SIG-M5 treated with dmso at 0.1 percent for 504 hours (cell line): ENCODE data around the gene GNAT3.

Experiments
- DNase-seq: peaks from one replicate; lab custom pipeline; 2025; ENCODE audit not compliant: unreplicated experiment; lab: John Stamatoyannopoulos, UW

The GNAT3 gene

DNA sequence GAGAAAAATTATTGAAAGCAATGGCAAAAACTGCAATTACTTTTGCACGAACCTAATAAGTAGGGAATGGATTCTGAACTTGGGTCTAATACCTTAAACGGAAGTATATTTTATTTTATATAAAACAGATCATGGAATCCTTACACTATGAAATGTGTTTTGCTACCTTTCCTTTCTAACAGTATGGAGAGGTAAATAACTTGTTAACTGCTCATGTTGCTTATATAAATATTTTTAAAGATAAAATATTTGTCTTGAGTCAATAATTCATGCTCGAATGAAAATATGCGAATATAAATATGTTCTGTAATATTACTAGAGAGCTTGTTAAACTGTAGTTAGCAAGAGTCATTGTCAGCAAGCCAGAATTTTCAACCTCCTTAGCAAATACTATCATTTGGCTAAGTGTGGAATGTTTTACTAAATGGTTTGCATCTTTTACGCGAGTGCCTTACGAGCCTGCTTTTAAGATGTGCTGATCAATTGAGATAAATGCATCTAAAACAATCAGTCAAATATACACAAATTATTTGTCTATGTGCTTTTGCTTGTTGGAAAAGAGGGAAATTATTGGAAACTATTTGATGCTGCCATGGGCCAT lies 5.9 kb downstream of the GNAT3 start:
- DNase-seq, result no peak

- no peak for DNase-seq
Measured at GRCh38 chr7:80500325-80500724, 11.5 kb downstream of the GNAT3 start.

DNA sequence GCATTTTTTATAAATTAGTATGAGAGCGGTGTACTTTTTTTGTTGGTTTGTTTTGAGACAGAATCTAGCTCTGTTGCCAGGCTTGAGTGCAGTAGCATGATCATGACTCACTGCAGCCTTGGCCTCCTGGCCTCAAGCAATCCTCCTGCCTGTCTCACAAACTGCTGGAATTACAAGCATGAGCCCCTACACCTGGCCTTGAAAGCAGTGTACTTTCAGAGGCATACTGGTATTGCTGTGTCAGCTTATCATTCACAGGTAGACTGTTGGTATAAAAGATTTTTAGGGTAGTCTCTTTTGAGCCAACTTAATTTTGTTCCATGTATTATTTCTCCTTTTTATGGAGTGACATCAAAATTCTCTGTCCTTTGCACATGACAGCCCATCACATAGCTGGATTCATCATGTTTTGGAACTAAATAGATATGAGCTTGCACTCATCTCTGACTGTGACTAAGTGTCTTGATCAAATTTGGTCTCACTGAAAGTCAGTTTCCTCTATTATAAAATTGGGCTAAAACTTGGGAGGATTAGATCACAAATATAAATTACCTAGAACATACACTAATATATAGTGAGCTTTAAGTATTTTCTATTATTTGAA lies 12.4 kb downstream of the GNAT3 start:
- peak; percentile 32 for DNase-seq

GRCh38 chr7:80498481-80499349 lies 13.1 kb downstream of the GNAT3 start:
- no peak for DNase-seq

GRCh38 chr7:80496586-80496985 lies 15.3 kb downstream of the GNAT3 start:
- no peak for DNase-seq

DNA sequence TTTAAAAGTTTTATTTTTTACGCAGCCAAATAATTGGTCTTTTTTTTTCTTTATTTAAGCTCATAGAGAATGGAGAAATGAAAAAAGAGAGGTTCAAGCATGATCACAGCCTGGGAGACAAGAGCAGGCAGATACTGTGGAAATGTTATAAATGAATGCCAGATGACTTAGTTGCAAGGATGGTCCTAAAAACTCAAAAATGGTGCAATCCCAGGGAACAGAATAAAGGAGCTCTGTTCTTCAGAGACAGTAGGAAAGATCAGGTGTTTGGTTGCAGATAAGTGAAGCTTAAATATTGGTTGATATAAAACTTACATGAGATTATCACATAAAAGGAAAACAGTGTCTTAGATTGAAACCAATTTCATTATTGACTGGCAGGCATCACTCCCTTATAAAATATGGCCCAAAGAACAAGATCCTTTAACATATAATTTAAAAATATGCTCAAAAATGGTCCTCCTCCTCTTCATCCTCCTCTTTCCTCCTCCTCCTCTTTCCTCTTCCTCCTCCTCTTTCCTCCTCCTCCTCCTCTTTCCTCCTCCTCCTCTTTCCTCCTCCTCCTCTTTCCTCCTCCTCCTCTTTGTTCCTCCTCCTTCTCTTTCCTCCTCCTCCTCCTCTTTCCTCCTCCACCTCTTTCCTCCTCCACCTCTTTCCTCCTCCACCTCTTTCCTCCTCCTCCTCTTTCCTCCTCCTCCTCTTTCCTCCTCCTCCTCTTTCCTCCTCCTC lies 18.6 kb downstream of the GNAT3 start:
- DNase-seq, result no peak

DNA sequence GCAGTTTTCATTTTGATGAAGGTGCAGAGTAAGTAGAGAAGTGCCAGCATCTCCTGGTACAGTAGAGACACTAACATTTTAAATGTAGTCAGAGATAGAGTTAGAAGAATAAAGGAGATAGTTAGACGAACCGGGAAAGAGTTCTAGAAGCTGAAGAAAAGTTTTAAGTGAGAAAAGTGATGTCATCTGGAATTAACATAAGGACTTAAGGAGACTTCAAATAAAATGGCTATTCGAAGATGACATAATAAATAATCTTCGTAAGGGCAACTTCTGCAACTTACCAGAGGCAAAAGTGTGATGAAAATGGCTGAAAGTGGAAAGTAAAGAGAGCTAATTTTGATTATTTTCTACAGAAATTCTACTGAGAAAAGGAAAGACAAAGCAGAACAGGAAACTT lies 20.4 kb downstream of the GNAT3 start:
- no peak for DNase-seq

- DNase-seq, result no peak
Measured at GRCh38 chr7:80488851-80489370, 23.0 kb downstream of the GNAT3 start.

GRCh38 chr7:80488406-80488805 lies 23.5 kb downstream of the GNAT3 start:
- no peak for DNase-seq

DNA sequence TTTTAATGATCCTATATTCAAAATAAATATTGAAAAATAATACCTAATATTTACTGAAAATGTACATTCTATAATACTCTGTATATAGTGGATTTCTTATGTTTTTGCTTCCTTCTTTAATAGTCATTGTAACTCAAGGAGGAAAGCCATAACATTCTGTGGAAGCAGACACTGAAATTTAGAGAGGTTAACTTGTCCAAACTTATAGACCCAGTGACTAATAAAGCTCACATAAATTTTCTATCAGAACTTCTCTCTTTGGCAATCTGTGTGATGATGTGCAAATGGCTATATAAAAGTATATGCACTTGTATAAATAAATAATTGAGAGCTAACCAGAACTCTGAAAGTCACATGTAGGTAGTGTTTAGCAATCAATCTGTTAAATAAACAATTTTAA lies 26.1 kb downstream of the GNAT3 start:
- no peak for DNase-seq

GRCh38 chr7:80482950-80483349 lies 28.9 kb downstream of the GNAT3 start:
- no peak for DNase-seq

DNA sequence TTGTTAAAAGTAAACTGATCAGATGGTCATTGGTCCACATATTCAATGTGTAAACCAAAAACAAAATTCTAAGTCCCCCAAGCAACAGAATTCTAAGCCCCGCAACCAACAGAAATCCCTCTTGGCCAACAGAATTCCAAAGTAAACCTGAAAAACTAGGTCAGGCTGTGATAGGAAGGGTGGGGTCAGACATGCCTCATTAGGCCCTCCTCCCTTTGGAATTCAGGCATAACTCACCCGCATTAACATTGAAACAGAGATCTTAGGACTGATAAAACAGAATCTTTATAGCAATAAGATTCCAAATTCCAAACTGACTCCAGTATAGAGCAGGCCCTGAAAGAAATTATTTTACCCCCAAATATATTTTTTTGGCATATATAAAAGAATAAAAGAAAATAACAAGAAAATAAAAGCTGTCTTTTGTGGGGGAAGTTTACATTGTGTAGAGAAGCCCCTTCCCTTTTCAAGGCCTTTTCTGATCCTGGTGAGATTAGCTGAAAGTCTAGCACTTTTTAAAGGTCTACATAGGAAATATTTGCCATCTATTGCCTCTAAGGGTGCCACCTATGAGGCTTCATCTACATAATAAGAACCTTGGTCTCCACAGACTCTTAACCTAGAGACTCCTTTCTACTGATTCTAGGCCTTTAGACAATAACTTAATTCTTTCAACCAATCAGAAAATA lies 30.5 kb downstream of the GNAT3 start:
- DNase-seq, result peak; percentile 3

- no peak for DNase-seq
Measured at GRCh38 chr7:80480566-80480965, 31.3 kb downstream of the GNAT3 start.

DNA sequence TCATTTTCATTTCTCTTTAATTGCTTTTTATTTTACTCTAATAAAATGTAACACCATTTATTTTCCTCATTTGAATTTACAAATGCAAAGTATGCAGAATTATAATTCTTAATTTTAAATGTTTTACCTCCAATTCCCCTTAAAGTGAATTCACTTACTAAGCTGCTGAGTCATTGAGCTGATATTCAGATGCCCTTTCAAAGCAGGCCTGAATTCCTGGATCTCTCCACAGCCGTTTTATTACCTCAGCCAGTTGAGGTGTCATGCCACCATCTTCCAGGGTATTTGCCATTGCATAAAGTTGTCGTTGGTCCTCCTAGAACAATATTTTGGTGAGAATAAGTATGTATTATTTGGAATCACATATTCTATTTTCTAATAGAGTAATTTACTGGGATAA lies 33.2 kb downstream of the GNAT3 start:
- no peak for DNase-seq

DNA sequence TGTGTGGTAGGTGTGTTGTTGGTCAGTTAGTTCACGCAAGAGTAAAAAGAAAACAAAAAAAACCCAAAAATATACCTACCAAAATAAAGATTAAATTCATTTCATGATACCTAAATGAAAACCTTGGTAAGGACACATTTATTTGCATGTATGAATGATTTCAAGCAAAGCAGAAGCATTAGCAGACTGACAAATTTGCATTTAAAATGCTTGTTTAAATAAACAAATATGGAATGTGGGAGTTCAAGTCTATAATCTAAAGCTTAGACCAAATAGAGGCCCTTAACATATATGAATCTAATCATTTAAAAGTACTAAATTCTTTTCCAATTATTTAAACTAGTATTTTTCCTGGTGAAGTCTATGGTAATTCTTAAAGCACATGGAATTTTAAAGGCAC lies 35.8 kb downstream of the GNAT3 start:
- no peak for DNase-seq

- no peak for DNase-seq
Measured at GRCh38 chr7:80475383-80475782, 36.5 kb downstream of the GNAT3 start.

GRCh38 chr7:80473751-80474150 lies 38.1 kb downstream of the GNAT3 start:
- no peak for DNase-seq

DNA sequence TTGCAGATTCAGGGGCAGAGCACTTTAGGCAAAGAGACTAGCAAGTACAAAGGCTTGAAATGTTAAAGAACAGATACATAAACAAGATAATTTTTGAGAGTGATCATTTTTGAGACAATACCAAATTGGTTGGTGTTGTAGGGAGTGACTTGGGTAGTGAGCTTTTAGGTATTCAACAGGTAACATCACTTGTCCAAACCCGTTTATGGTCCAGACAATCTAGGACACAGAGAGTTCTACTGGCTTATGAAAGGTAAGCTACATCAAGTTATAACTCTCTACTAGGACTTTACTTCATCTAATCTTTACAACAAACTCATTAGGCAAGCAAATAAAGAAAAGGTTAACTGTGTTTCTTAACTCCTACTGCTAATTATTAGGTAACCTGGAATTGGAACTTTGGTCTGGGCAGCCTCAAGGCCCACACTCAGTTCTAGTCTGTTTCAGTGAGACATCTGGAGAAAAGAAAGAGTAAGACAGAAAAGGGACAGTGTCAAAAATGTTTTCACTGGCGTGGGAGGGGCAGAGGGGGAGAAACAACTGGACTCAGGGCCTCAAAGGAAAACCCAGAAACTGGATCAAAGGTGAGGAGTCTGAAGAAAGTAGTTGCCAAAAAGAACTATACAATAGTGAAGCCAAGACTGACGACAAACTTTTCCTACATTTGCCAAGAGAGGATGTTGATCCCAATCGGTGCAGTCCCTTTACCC lies 39.2 kb downstream of the GNAT3 start:
- no peak for DNase-seq

- DNase-seq, result no peak
Measured at GRCh38 chr7:80468931-80469714, 42.7 kb downstream of the GNAT3 start.
